ENCODE measurements around the gene FTL.

Gene FTL

GRCh38 chr19:48966541-48967345 is 1.6 kb downstream of the FTL start:
- no peak for DNase-seq

DNA sequence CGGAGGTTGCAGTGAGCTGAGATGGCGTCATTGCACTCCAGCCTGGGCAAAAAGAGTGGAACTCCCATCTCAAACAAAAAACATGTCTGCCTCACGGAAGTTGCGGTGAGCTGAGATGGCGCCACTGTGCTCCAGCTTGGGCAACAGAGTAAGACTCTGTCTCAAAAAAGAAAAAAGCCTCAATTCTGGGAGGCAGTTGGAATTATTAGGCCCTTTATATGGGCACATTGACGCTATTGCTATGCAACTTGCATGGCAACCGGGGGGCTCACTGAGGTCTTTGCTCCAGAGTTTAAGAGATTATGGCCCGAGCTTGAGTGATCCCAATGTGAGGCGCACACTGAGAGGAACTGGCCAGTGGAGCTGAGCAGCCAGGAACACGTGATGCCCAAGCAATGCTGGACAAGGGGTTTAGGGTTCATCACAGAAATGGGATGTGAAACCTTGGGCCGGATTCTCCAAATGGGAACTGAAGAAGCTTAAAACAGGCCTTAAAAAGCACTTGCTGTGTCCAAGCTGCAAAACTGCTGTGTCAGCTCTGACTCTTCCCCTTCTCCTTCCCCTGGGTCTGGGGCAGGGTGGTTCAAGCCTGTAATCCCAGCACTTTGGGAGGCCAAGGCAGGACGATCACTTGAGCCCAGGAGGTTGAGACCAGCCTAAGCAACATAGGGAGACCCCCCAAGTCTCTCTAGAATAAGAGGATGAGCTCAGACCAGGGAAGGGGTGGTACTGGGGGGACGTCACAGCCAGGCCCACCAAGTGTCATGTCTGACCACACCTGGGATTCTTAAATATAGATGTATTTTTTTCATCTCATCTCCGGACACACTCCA is 2.5 kb downstream of the FTL start:
- no peak for DNase-seq

- DNase-seq = no peak
Observed at GRCh38 chr19:48968179-48968661, 3.1 kb downstream of the FTL start.

GRCh38 chr19:48968813-48969218 is 3.7 kb downstream of the FTL start:
- DNase-seq = no peak

DNA sequence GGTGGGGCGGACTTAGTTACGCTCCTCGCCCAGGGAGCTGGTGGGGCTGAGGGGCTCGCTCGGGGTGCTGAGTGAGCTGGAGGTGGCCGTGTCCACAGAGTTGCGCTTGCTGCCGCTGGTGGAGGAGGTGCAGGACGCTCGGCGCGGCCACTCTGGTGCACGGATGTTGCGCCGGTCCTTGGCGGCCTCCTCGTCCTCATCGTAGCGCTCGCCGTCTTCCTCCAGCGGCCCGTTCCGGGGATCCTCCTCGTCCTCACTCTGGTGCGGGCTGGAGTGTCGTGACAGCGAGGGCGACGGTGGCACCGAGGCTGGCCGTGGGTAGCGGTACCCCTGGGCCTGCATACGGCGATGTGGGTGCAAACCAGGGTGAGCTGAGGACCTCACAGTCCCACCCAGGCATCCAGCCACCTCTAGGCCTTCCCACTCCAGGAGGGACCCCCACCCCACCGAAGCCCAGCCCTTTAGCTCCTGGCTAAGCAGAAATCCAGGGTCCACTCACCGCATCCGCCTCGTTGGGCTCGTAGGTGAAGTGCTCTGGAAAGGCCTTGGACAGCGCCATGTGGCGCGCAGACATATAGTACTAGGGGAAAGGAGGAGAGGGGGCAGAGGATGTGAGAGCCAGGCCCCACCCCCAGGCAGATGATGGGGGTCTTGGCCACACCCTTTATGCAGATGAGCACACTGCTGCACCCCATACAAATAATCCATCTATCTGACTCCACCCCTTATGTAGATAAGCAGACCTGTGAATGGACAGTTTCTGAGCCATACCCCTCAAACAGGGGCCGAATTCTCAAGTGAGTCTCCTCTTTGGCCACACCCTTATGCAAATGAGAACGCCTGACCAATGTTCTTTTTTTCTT is 4.4 kb downstream of the FTL start:
- no peak for DNase-seq

DNA sequence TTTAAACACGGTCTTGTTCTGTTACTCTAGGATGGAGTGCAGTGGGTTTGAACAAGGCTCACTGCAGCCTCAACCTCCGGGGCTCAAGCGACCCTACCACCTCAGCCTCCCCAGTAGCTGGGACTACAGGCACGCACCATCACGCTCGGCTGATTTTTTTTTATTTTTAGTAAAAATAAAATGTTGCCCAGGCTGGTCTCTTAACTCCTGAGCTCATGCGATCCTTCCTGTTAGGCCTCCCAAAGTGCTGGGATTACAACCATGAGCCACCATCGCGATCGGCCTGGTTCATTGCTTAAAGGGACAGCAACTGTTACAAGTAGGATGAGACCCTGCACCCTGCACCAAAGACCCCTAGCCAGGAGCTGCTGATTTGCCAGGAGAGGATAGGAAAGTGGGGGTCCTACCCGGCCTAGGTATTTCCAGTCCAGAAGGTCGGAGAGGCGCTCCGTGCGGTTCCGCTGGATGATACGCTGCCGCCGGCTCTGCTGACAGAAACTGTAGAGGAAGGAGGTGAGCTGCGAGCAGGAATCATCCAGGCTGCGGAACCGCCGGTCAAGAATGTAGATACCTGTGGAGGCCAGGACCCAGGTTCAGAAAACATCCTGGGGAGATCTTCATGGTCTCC is 5.1 kb downstream of the FTL start:
- DNase-seq = no peak

DNA sequence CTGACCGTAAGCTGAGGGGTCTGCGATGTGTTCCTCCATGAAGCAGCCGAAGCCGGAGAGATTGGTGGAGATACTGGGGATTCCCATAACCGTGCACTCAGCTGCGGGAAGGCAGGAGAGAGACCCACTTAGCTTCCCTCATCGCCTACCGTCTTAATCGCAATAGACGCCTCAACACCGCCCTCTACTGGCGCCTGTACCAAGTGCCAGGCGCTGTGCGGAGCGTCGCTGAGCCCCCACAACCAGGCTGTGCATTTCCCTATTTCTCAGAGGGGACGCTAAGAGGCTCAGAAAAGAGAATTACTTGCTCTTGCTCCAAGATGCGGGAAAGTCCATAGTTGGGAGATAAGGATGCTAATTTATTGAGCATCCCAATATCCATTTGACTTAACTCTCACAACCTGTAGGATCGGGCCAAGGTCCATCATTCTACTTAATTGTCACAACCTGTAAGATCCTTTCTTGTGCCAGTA is 5.8 kb downstream of the FTL start:
- DNase-seq = peak; percentile 39

- no peak for DNase-seq
Observed at GRCh38 chr19:48975947-48976847, 11.1 kb downstream of the FTL start.

GRCh38 chr19:48977061-48977460 is 12.0 kb downstream of the FTL start:
- no peak for DNase-seq

DNA sequence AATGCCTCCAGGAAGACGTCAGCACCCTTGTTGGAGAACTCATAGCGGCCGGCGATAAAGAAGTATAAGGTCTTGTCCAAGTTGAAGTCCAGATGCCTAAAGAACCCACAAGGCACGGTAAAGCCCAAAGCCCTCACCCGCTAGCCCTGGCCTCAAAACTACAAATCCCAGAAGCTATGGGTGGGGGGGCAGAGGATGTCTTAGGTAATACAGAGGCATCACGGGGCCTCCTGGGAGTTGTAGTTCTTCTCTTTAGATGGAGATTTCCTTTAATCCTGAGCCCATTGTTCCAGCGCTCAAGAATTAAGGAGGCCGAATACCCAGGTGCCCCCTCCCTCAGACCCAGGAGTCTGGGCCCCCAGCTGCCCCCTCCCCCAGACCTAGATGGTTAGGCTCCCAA is 17.2 kb downstream of the FTL start:
- DNase-seq = no peak

GRCh38 chr19:48985711-48986110 is 20.6 kb downstream of the FTL start:
- no peak for DNase-seq

- no peak for DNase-seq
Observed at GRCh38 chr19:48986211-48986610, 21.1 kb downstream of the FTL start.

DNA sequence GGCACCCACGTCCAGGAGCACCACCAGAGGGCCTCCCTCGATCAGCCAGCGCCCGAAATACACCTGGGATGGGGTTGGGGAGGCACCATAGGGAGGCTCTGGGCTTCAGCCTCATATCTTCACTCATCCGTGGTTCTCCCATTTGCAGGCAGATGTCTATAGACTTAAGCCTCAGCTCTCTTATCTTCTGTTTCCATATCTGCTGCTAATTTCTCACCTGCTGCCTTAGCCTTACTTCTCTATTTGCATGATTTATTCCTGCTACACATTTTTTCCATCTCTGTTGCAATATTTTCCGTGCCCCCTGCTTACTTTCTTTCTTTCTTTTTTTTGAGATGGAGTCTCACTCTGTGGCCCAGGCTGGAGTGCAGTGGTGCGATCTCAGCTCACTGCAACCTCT is 22.2 kb downstream of the FTL start:
- DNase-seq = no peak

GRCh38 chr19:48988286-48988685 is 23.2 kb downstream of the FTL start:
- no peak for DNase-seq

DNA sequence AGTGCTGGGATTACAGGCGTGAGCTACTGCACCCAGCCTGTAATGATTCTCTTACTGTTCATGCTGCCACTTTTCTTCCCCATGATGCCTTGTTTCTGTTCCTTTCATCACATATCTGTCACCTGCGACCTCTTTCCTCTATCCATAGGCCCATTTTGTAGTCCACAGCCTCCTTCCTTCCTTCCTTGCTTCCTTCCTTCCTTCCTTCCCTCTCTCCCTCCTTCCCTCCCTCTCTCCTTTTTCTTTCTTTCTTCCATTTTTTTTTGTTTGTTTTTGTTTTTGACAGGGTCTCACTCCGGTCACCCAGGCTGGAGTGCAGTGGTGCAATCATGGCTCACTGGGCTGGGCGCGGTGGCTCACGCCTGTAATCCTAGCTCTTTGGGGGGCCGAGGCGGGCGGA is 23.8 kb downstream of the FTL start:
- DNase-seq = no peak

GRCh38 chr19:48989701-48990291 is 24.7 kb downstream of the FTL start:
- DNase-seq = no peak

GRCh38 chr19:48990400-48990799 is 25.3 kb downstream of the FTL start:
- no peak for DNase-seq

DNA sequence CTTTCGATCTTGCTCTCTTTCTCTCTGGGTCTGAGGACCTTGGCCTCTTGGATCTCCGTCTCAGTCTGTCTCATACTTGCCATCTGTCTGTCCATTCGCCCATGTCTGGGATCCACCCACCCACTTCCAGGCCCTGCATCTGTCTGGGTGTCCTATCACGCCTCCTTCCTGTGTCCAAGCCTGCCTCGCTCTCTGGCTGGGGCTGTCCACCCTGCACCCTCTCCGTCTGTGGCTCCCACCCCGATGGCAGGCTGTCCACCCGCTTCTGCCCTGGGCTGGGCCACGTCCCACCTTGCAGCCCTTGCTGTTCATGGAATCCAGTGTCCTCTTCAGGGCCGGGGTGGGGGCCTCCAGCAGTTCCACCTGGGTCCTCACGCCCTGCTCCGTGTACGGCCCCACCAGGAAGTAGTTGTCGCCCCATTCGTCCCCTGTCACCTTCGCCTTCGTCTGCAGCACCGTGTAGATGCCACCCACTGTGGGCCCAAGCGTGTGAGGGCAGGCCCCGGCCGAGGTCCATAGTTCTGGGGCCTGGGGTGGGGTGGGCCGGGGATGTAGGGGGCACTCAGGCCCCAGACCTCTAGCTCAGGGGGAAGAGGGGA is 26.0 kb downstream of the FTL start:
- no peak for DNase-seq

DNA sequence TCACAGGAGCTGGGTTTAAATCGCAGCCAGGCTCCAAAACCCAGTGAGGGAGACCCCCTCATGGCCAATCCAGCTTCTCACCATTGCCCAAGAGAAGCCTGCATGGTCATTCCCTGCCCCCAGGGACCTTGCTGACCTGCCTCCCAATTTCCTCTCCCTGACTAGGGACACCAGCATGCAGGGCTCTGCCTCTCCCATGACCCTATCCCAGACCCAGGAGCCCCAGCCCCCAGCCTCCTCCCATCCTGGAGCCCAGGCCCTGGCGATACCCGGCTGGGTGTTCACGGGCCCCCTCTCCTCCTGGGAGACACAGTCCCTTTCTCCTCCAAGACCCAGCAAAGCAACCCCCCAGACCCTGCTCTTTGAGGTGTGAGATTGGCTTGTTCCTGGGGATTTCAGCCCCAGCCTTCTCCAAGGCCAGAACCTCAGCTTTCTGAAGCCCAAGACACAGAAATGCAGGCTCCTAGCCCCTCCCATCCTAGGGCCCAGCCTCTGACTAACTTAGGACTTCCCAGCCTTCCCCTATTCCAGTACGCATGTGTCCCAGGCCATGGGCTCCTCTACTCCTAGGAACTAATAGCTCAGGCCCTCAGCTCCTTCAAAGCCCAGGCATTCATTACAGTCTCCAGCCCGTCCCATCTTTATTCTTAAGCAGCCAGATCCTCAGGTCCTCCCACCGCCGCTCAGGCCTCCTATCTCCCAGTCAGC is 26.9 kb downstream of the FTL start:
- peak; percentile 74 for DNase-seq

Measured in amniotic stem cell (primary cell).